Measurements from ENCODE around the gene PBX1.
"Not testable (repeated sequence)": the region's sequence is repeated elsewhere in the genome, so short reads cannot be mapped to it uniquely, and the experiment has no call there.

PBX1 gene

GRCh38 chr1:164645921-164646320, 86.9 kb downstream of the PBX1 start:
- DNase-seq = no peak

GRCh38 chr1:164647211-164647610, 88.2 kb downstream of the PBX1 start:
- no peak for DNase-seq

- DNase-seq = no peak
These were observed 89.7 kb downstream of the PBX1 start for GRCh38 chr1:164648636-164649035.

GRCh38 chr1:164649146-164649545, 90.2 kb downstream of the PBX1 start:
- no peak for DNase-seq

- no peak for DNase-seq
These were observed 91.5 kb downstream of the PBX1 start for GRCh38 chr1:164650531-164650930.

- no peak for DNase-seq
These were observed 92.5 kb downstream of the PBX1 start for GRCh38 chr1:164651351-164651951.

GRCh38 chr1:164652969-164653368, 94.0 kb downstream of the PBX1 start:
- not testable (repeated sequence) for DNase-seq

- DNase-seq = no peak
These were observed 94.7 kb downstream of the PBX1 start for GRCh38 chr1:164653705-164654104.

- DNase-seq = no peak
These were observed 95.2 kb downstream of the PBX1 start for GRCh38 chr1:164654200-164654599.

GRCh38 chr1:164658864-164659263, 99.9 kb downstream of the PBX1 start:
- DNase-seq = no peak

GRCh38 chr1:164659621-164660411, 100.8 kb downstream of the PBX1 start:
- no peak for DNase-seq

- no peak for DNase-seq
These were observed 101.4 kb downstream of the PBX1 start for GRCh38 chr1:164660412-164660772.

GRCh38 chr1:164660775-164661174, 101.8 kb downstream of the PBX1 start:
- DNase-seq = no peak

GRCh38 chr1:164662462-164662861, 103.5 kb downstream of the PBX1 start:
- no peak for DNase-seq

GRCh38 chr1:164662955-164663354, 104.0 kb downstream of the PBX1 start:
- DNase-seq = no peak

- DNase-seq = no peak
These were observed 105.1 kb downstream of the PBX1 start for GRCh38 chr1:164664127-164664526.

GRCh38 chr1:164667001-164667400, 108.0 kb downstream of the PBX1 start:
- DNase-seq = no peak

- DNase-seq = no peak
These were observed 108.6 kb downstream of the PBX1 start for GRCh38 chr1:164667600-164667999.

GRCh38 chr1:164668491-164669400, 109.8 kb downstream of the PBX1 start:
- no peak for DNase-seq

- DNase-seq = no peak
These were observed 111.0 kb downstream of the PBX1 start for GRCh38 chr1:164670026-164670425.

GRCh38 chr1:164670786-164671185, 111.8 kb downstream of the PBX1 start:
- no peak for DNase-seq

GRCh38 chr1:164671323-164671965, 112.5 kb downstream of the PBX1 start:
- no peak for DNase-seq

- no peak for DNase-seq
These were observed 113.1 kb downstream of the PBX1 start for GRCh38 chr1:164671966-164672571.

Measured in activated CD8-positive, alpha-beta memory T cell treated with anti-CD3 and anti-CD28 coated beads, Interleukin-2, amount 50 U/mL, for 4 hours (primary cell).